ENCODE measurements around the gene KRT39. TPM values are rescaled to one million over a fixed set of nuclear protein-coding genes. Genes with fewer than 3 reads are reported as not detected.
A peak's percentile ranks its signal among the peaks of the same experiment; 100 is the strongest.

The KRT39 gene
- total and polyA plus RNA-seq, 2 of the 13 experiments (the other 11 are each of a cell fraction or from before 2014, with no cell fraction given) = 0.07 to 1.2 TPM

- ChIA-PET CTCF (ENCODE audit: low intra/inter-chr PET ratio, low total read pairs) (no interaction called here), POLR2A (interaction anchor here (0.9 to 2.1 kb wide), 5 partner anchors 11 to 107 kb away, joined by 3 to 15 read pairs (median 7); no protein-coding TSS in a partner anchor)
- Histone ChIP-seq H3K4me3 (replicated peaks in 1 of 3; ENCODE audit: insufficient read depth in 1 of 3, low read depth in 2 of 3, low read length in 3 of 3) (no peak overlapping the region; a peak in 1 of 6 replicates), H3K9ac (ENCODE audit: insufficient read depth, low read depth, low read length) (peak overlapping the region; percentile 55), H3K79me2 (ENCODE audit: insufficient read depth, low read length) (no peaks in the 10 kb centered on the region), H3K4me2 (ENCODE audit: low read depth, low read length) (peak overlapping the region; percentile 36), H3K27ac (ENCODE audit: extremely low read length, insufficient read depth, low read length) (peak overlapping the region; percentile 70), H3K27me3 (ENCODE audit: control insufficient read depth in 1 of 2, insufficient read depth in 2 of 2, low read length in 2 of 2) (no peaks in the 10 kb centered on the region), H4K20me1 (ENCODE audit: insufficient read depth, low read length) (no peaks in the 10 kb centered on the region), H3K36me3 (replicated peaks in 1 of 2; ENCODE audit: control insufficient read depth in 1 of 2, insufficient read depth in 2 of 2, low read length in 2 of 2) (no peaks in the 10 kb centered on the region), H3K9me3 (ENCODE audit: low read length) (no peaks in the 10 kb centered on the region), H2AFZ (ENCODE audit: low read length) (no peak overlapping the region), H3K4me1 (ENCODE audit: insufficient read depth, low read length) (peaks cover 66% of the 10 kb centered on the region)
- no TSS peak for BruUV-seq (replicated peaks)
- intact Hi-C loops (cut with micrococcal nuclease; ENCODE audit: unreplicated experiment) (loop anchor here (1.0 to 5.0 kb wide), 3 partner anchors 49 to 102 kb away; no protein-coding TSS in a partner anchor), in situ Hi-C loops (cut with HindIII; ENCODE audit: extremely low pct_ligation_motif_present, low pct_unique_long_range_greater_than_20kb) (loop anchor here (5.0 kb wide), 1 partner anchor 48 kb away; the partner anchor contains the start of gene KRTAP2-2)
- FAIRE-seq = peak; percentile 79
- DNase-seq (ENCODE audit: low spot score) = peak; percentile 99
- peak; percentile 96 for ATAC-seq
- 0% methylated on average over 4 of the region's 4 CpGs for WGBS (ENCODE audit: low lambda C conversion rate)
- TF ChIP-seq, protein P1, sequence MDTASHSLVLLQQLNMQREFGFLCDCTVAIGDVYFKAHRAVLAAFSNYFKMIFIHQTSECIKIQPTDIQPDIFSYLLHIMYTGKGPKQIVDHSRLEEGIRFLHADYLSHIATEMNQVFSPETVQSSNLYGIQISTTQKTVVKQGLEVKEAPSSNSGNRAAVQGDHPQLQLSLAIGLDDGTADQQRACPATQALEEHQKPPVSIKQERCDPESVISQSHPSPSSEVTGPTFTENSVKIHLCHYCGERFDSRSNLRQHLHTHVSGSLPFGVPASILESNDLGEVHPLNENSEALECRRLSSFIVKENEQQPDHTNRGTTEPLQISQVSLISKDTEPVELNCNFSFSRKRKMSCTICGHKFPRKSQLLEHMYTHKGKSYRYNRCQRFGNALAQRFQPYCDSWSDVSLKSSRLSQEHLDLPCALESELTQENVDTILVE (CRISPR knock-in tag; IDR thresholded peaks at IDR 0.05) = peak; percentile 80
- TF ChIP-seq, protein P2, sequence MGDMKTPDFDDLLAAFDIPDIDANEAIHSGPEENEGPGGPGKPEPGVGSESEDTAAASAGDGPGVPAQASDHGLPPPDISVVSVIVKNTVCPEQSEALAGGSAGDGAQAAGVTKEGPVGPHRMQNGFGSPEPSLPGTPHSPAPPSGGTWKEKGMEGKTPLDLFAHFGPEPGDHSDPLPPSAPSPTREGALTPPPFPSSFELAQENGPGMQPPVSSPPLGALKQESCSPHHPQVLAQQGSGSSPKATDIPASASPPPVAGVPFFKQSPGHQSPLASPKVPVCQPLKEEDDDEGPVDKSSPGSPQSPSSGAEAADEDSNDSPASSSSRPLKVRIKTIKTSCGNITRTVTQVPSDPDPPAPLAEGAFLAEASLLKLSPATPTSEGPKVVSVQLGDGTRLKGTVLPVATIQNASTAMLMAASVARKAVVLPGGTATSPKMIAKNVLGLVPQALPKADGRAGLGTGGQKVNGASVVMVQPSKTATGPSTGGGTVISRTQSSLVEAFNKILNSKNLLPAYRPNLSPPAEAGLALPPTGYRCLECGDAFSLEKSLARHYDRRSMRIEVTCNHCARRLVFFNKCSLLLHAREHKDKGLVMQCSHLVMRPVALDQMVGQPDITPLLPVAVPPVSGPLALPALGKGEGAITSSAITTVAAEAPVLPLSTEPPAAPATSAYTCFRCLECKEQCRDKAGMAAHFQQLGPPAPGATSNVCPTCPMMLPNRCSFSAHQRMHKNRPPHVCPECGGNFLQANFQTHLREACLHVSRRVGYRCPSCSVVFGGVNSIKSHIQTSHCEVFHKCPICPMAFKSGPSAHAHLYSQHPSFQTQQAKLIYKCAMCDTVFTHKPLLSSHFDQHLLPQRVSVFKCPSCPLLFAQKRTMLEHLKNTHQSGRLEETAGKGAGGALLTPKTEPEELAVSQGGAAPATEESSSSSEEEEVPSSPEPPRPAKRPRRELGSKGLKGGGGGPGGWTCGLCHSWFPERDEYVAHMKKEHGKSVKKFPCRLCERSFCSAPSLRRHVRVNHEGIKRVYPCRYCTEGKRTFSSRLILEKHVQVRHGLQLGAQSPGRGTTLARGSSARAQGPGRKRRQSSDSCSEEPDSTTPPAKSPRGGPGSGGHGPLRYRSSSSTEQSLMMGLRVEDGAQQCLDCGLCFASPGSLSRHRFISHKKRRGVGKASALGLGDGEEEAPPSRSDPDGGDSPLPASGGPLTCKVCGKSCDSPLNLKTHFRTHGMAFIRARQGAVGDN (CRISPR knock-in tag; IDR thresholded peaks at IDR 0.05) = no peak
- peak; percentile 50; the same call in 1 of the 2 replicates for TF ChIP-seq DMAP1 (CRISPR knock-in tag; IDR thresholded peaks at IDR 0.05)
- no peak for TF ChIP-seq LBX2 (CRISPR knock-in tag; IDR thresholded peaks at IDR 0.05; ENCODE audit: borderline replicate concordance)
- peak; percentile 66; the same call in 1 of the 2 replicates for TF ChIP-seq ZNF614 (CRISPR knock-in tag; IDR thresholded peaks at IDR 0.05; ENCODE audit: borderline replicate concordance)
- no peak for TF ChIP-seq TFAP4 (IDR thresholded peaks at IDR 0.05; ENCODE audit: borderline replicate concordance, low read depth)
- no peak for TF ChIP-seq SP2 (CRISPR knock-in tag; IDR thresholded peaks at IDR 0.05)
- TF ChIP-seq, protein P3, sequence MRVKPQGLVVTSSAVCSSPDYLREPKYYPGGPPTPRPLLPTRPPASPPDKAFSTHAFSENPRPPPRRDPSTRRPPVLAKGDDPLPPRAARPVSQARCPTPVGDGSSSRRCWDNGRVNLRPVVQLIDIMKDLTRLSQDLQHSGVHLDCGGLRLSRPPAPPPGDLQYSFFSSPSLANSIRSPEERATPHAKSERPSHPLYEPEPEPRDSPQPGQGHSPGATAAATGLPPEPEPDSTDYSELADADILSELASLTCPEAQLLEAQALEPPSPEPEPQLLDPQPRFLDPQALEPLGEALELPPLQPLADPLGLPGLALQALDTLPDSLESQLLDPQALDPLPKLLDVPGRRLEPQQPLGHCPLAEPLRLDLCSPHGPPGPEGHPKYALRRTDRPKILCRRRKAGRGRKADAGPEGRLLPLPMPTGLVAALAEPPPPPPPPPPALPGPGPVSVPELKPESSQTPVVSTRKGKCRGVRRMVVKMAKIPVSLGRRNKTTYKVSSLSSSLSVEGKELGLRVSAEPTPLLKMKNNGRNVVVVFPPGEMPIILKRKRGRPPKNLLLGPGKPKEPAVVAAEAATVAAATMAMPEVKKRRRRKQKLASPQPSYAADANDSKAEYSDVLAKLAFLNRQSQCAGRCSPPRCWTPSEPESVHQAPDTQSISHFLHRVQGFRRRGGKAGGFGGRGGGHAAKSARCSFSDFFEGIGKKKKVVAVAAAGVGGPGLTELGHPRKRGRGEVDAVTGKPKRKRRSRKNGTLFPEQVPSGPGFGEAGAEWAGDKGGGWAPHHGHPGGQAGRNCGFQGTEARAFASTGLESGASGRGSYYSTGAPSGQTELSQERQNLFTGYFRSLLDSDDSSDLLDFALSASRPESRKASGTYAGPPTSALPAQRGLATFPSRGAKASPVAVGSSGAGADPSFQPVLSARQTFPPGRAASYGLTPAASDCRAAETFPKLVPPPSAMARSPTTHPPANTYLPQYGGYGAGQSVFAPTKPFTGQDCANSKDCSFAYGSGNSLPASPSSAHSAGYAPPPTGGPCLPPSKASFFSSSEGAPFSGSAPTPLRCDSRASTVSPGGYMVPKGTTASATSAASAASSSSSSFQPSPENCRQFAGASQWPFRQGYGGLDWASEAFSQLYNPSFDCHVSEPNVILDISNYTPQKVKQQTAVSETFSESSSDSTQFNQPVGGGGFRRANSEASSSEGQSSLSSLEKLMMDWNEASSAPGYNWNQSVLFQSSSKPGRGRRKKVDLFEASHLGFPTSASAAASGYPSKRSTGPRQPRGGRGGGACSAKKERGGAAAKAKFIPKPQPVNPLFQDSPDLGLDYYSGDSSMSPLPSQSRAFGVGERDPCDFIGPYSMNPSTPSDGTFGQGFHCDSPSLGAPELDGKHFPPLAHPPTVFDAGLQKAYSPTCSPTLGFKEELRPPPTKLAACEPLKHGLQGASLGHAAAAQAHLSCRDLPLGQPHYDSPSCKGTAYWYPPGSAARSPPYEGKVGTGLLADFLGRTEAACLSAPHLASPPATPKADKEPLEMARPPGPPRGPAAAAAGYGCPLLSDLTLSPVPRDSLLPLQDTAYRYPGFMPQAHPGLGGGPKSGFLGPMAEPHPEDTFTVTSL (CRISPR knock-in tag; IDR thresholded peaks at IDR 0.05; ENCODE audit: borderline replicate concordance) = peak; percentile 91; the same call in 1 of the 2 replicates
These were observed 42.6 kb upstream of the KRT39 start for GRCh38 chr17:41009301-41009760.

Data from HepG2 (cell line).